PC-9 (cell line): Measurements from ENCODE around the gene PORCN.

ENCODE experiments used
- EZH2 ChIP-seq: fragments of 200-600 bp; sonication (generic); IDR thresholded peaks from 2 replicates; pipeline ENCODE4 v1.8.0; 2017; ENCODE audit warnings: antibody characterized with exemption, low read depth
- TF ChIP-seq, protein P1 (sequence below): fragments of 200-600 bp; sonication (generic); conservative IDR thresholded peaks from 2 replicates; pipeline ENCODE4 v1.6.1; 2017; ENCODE audit warnings: mixed run types, antibody characterized with exemption, mild to moderate bottlenecking, moderate library complexity

DNA sequence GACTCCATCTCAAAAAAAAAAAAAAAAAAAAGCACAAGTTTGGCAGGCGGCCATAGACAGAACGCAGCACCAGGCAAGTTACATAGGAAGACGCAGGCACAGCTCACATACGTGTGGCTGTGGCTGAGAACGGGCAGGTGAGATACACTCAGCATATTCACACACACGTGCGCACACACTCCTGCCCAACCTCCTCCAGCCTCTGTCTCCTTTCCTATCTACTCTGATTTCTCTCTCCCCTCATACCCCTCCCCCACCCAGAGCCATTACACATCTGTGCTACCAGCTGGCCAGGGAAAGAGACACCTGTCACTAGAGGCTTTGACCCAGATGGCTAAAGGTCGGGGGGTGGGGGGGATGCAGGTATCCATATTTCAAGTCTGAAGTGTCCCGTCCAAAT, 36.6 kb upstream of the PORCN start:
- TF ChIP-seq, protein P1, sequence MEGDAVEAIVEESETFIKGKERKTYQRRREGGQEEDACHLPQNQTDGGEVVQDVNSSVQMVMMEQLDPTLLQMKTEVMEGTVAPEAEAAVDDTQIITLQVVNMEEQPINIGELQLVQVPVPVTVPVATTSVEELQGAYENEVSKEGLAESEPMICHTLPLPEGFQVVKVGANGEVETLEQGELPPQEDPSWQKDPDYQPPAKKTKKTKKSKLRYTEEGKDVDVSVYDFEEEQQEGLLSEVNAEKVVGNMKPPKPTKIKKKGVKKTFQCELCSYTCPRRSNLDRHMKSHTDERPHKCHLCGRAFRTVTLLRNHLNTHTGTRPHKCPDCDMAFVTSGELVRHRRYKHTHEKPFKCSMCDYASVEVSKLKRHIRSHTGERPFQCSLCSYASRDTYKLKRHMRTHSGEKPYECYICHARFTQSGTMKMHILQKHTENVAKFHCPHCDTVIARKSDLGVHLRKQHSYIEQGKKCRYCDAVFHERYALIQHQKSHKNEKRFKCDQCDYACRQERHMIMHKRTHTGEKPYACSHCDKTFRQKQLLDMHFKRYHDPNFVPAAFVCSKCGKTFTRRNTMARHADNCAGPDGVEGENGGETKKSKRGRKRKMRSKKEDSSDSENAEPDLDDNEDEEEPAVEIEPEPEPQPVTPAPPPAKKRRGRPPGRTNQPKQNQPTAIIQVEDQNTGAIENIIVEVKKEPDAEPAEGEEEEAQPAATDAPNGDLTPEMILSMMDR, result no peak
- no peak for TF ChIP-seq EZH2
